Hematopoietic multipotent progenitor cell treated with erythropoietin and hydrocortisone succinate and interleukin-3 and kit ligand, for 6 days (in vitro differentiated cells): ENCODE results near the gene COX8A.

Source experiments
- DNase-seq: peaks from one replicate; pipeline ENCODE4 v3.0.0-alpha.2; 2015

COX8A gene

GRCh38 chr11:64022125-64022784 is 47.8 kb downstream of the COX8A start:
- no peak for DNase-seq

- no peak for DNase-seq
Observed at GRCh38 chr11:64023712-64024710, 49.6 kb downstream of the COX8A start.

GRCh38 chr11:64025205-64025604 is 50.8 kb downstream of the COX8A start:
- no peak for DNase-seq
